ENCODE measurements around the gene GPLD1. TPM values are rescaled to one million over a fixed set of nuclear protein-coding genes. Genes with fewer than 3 reads are reported as not detected.

The GPLD1 gene
- total and polyA plus RNA-seq, 2 experiments from 2014 or later, result 2.8 to 5.0 TPM

GRCh38 chr6:24436979-24437378 is 52.4 kb downstream of the GPLD1 start:
- Histone ChIP-seq H3K4me3 (no peak overlapping the region), H3K27me3 (no peaks in the 10 kb centered on the region), H3K4me2 (no peak overlapping the region), H3K9me3 (ENCODE audit: low read depth) (no peaks in the 10 kb centered on the region), H3K27ac (no peak overlapping the region), H3K9me2 (replicated peaks; ENCODE audit: insufficient read depth) (no peaks in the 10 kb centered on the region), H2AFZ (no peak overlapping the region), H3K4me1 (ENCODE audit: insufficient read depth) (no peaks in the 10 kb centered on the region), H3K79me2 (no peaks in the 10 kb centered on the region), H4K20me1 (ENCODE audit: insufficient read depth, poor library complexity, severe bottlenecking) (no peaks in the 10 kb centered on the region), H3K36me3 (replicated peaks; ENCODE audit: insufficient read depth, low read depth) (no peaks in the 10 kb centered on the region)
- DNase-seq (ENCODE audit: low spot score), result no peak
- 96% methylated on average over 14 of the region's 14 CpGs for WGBS (ENCODE audit: low lambda C conversion rate, missing lambda C conversion rate)
- TF ChIP-seq EZH2 (IDR thresholded peaks at IDR 0.05; ENCODE audit: borderline replicate concordance) (no peak), EZH2phosphoT487 (IDR thresholded peaks at IDR 0.05; ENCODE audit: low read depth, severe bottlenecking, unreplicated experiment) (no peak), CTCF (IDR thresholded peaks at IDR 0.05; ENCODE audit: poor library complexity) (no peak)

DNA sequence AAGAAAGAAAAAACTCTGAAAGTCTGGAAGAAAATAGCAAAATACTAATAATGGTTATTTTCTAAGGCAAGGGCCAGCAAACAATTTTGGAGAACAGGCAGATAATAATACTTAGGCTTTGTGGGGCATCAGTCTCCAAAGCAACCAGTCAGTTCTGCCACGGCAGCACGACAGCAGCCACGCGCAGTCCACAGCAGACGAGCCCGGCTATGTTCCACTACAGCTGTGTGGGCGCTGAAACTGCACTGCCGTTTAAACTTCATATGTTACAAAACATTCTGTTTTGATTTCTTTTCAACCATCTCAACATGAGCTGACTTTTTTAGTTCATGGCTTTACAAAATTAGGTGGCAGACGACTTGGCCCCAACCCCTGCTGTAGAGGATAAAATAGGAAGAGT is 56.8 kb downstream of the GPLD1 start:
- no peak for DNase-seq (ENCODE audit: low spot score)
- no peaks in the 10 kb centered on the region for H3K36me3 ChIP-seq (replicated peaks; ENCODE audit: insufficient read depth, low read depth)
- H3K79me2 ChIP-seq, result no peaks in the 10 kb centered on the region
- no peaks in the 10 kb centered on the region for H4K20me1 ChIP-seq (ENCODE audit: insufficient read depth, poor library complexity, severe bottlenecking)
- peaks cover 4% of the 10 kb centered on the region for H3K4me1 ChIP-seq (ENCODE audit: insufficient read depth)
- WGBS (ENCODE audit: low lambda C conversion rate, missing lambda C conversion rate), result 95% methylated on average over 9 of the region's 9 CpGs
- TF ChIP-seq EZH2 (IDR thresholded peaks at IDR 0.05; ENCODE audit: borderline replicate concordance), result no peak
- no peak for TF ChIP-seq CTCF (IDR thresholded peaks at IDR 0.05; ENCODE audit: poor library complexity)
- TF ChIP-seq EZH2phosphoT487 (IDR thresholded peaks at IDR 0.05; ENCODE audit: low read depth, severe bottlenecking, unreplicated experiment), result no peak
- no peak overlapping the region for H3K27ac ChIP-seq
- no peaks in the 10 kb centered on the region for H3K9me2 ChIP-seq (replicated peaks; ENCODE audit: insufficient read depth)
- H2AFZ ChIP-seq, result no peak overlapping the region
- no peaks in the 10 kb centered on the region for H3K27me3 ChIP-seq
- H3K9me3 ChIP-seq (ENCODE audit: low read depth), result no peaks in the 10 kb centered on the region
- H3K4me2 ChIP-seq, result no peak overlapping the region
- H3K4me3 ChIP-seq, result no peak overlapping the region

DNA sequence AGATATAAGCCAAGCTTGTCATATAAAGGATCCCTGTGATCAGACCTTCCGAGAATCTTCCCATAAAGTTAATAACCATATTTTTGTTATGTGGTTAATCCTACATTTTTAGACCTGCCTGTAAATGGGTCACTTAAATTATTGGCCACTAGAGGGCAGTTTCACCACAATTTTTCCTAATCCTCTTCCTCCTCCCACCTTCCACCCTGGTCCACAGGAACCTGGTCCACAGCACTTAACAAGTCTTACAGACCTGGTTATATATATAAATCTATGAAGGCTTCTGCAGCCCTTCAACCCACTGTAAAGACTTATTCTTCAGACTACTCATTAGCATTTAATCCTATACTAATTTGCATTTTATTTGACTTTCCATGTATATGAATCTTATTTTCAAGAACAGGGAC is 58.3 kb downstream of the GPLD1 start:
- Histone ChIP-seq H3K27me3 (no peaks in the 10 kb centered on the region), H3K4me3 (no peak overlapping the region), H2AFZ (no peak overlapping the region), H4K20me1 (ENCODE audit: insufficient read depth, poor library complexity, severe bottlenecking) (no peaks in the 10 kb centered on the region), H3K4me2 (no peak overlapping the region), H3K79me2 (no peaks in the 10 kb centered on the region), H3K4me1 (ENCODE audit: insufficient read depth) (peaks cover 4% of the 10 kb centered on the region), H3K36me3 (replicated peaks; ENCODE audit: insufficient read depth, low read depth) (no peaks in the 10 kb centered on the region), H3K9me2 (replicated peaks; ENCODE audit: insufficient read depth) (no peaks in the 10 kb centered on the region), H3K9me3 (ENCODE audit: low read depth) (no peaks in the 10 kb centered on the region), H3K27ac (no peak overlapping the region)
- 57% methylated on average over 1 of the region's 1 CpG for WGBS (ENCODE audit: low lambda C conversion rate, missing lambda C conversion rate)
- peak; percentile 61 for DNase-seq (ENCODE audit: low spot score)
- no peak for TF ChIP-seq EZH2 (IDR thresholded peaks at IDR 0.05; ENCODE audit: borderline replicate concordance)
- peak; percentile 68 for TF ChIP-seq CTCF (IDR thresholded peaks at IDR 0.05; ENCODE audit: poor library complexity)
- no peak for TF ChIP-seq EZH2phosphoT487 (IDR thresholded peaks at IDR 0.05; ENCODE audit: low read depth, severe bottlenecking, unreplicated experiment)

GRCh38 chr6:24430086-24430485 is 59.3 kb downstream of the GPLD1 start:
- no peaks in the 10 kb centered on the region for H3K9me3 ChIP-seq (ENCODE audit: low read depth)
- H3K79me2 ChIP-seq, result no peaks in the 10 kb centered on the region
- no peaks in the 10 kb centered on the region for H3K9me2 ChIP-seq (replicated peaks; ENCODE audit: insufficient read depth)
- H4K20me1 ChIP-seq (ENCODE audit: insufficient read depth, poor library complexity, severe bottlenecking), result no peaks in the 10 kb centered on the region
- no peak for DNase-seq (ENCODE audit: low spot score)
- WGBS (ENCODE audit: low lambda C conversion rate, missing lambda C conversion rate), result 82% methylated on average over 3 of the region's 3 CpGs
- no peak overlapping the region for H3K4me3 ChIP-seq
- H3K4me1 ChIP-seq (ENCODE audit: insufficient read depth), result peaks cover 4% of the 10 kb centered on the region
- H3K4me2 ChIP-seq, result no peak overlapping the region
- no peak overlapping the region for H3K27ac ChIP-seq
- H2AFZ ChIP-seq, result no peak overlapping the region
- TF ChIP-seq EZH2 (IDR thresholded peaks at IDR 0.05; ENCODE audit: borderline replicate concordance) (no peak), CTCF (IDR thresholded peaks at IDR 0.05; ENCODE audit: poor library complexity) (no peak), EZH2phosphoT487 (IDR thresholded peaks at IDR 0.05; ENCODE audit: low read depth, severe bottlenecking, unreplicated experiment) (no peak)
- no peaks in the 10 kb centered on the region for H3K27me3 ChIP-seq
- H3K36me3 ChIP-seq (replicated peaks; ENCODE audit: insufficient read depth, low read depth), result no peaks in the 10 kb centered on the region
